ENCODE results near the gene INMT. TPM values are rescaled to one million over a fixed set of nuclear protein-coding genes. Genes with fewer than 3 reads are reported as not detected.

Gene INMT
- total and polyA plus RNA-seq, 4 donors: 0.84 to 130 (median 28.6) TPM

- Histone ChIP-seq H3K4me3 (ENCODE audit: low read depth in 1 of 3, low read length in 3 of 3) (no peak overlapping the region), H3K27ac (ENCODE audit: low read depth in 1 of 2, low read length in 2 of 2) (no peak overlapping the region), H3K27me3 (ENCODE audit: control insufficient read depth in 4 of 4, insufficient read depth in 4 of 4, low read length in 3 of 4) (no peaks in the 10 kb centered on the region), H3K4me1 (ENCODE audit: control insufficient read depth in 4 of 4, insufficient read depth in 4 of 4, low read length in 3 of 4) (no peaks in the 10 kb centered on the region), H3K36me3 (ENCODE audit: control insufficient read depth in 4 of 4, insufficient read depth in 3 of 4, low read depth in 1 of 4, low read length in 3 of 4) (no peaks in the 10 kb centered on the region), H3K9me3 (ENCODE audit: control insufficient read depth in 4 of 4, low read length in 3 of 4) (no peaks in the 10 kb centered on the region), H3K9ac (ENCODE audit: low read depth in 1 of 2, low read length in 2 of 2) (no peak overlapping the region)
- no peak for DNase-seq (ENCODE audit: low spot score)
- TF ChIP-seq, protein P1, sequence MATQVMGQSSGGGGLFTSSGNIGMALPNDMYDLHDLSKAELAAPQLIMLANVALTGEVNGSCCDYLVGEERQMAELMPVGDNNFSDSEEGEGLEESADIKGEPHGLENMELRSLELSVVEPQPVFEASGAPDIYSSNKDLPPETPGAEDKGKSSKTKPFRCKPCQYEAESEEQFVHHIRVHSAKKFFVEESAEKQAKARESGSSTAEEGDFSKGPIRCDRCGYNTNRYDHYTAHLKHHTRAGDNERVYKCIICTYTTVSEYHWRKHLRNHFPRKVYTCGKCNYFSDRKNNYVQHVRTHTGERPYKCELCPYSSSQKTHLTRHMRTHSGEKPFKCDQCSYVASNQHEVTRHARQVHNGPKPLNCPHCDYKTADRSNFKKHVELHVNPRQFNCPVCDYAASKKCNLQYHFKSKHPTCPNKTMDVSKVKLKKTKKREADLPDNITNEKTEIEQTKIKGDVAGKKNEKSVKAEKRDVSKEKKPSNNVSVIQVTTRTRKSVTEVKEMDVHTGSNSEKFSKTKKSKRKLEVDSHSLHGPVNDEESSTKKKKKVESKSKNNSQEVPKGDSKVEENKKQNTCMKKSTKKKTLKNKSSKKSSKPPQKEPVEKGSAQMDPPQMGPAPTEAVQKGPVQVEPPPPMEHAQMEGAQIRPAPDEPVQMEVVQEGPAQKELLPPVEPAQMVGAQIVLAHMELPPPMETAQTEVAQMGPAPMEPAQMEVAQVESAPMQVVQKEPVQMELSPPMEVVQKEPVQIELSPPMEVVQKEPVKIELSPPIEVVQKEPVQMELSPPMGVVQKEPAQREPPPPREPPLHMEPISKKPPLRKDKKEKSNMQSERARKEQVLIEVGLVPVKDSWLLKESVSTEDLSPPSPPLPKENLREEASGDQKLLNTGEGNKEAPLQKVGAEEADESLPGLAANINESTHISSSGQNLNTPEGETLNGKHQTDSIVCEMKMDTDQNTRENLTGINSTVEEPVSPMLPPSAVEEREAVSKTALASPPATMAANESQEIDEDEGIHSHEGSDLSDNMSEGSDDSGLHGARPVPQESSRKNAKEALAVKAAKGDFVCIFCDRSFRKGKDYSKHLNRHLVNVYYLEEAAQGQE (IDR thresholded peaks at IDR 0.05): no peak
- TF ChIP-seq ATF3 (IDR thresholded peaks at IDR 0.05): no peak
- 94% methylated on average over 6 of the region's 6 CpGs for WGBS
Observed at GRCh38 chr7:30733216-30733615, 18.7 kb upstream of the INMT start.

DNA sequence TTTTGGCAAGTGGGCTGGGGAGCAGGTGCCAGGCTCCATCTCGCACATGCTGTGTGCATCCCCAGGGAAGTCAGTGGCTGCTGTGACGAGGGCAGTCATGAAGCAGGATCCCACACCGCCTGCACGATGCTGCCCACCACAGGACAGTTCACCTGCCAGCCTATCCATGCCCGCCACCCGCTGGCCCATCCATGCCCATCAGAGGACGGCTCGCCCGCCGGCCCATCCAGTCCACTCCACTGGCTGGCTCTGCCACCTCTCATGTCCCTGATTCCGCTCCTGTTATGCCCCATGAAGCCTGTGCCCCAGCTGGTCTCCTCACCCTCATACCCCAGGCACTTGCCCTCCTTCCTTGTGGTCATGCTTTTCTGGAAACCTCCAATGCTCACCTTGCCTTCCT, 18.2 kb upstream of the INMT start:
- 96% methylated on average over 11 of the region's 11 CpGs for WGBS

GRCh38 chr7:30734497-30734896, 17.4 kb upstream of the INMT start:
- no peak for DNase-seq (ENCODE audit: low spot score)

More for the DNA sequence above, 18.2 kb upstream of the INMT start:
- Histone ChIP-seq H3K36me3 (ENCODE audit: control insufficient read depth in 4 of 4, insufficient read depth in 3 of 4, low read depth in 1 of 4, low read length in 3 of 4) (no peaks in the 10 kb centered on the region), H3K4me1 (ENCODE audit: control insufficient read depth in 4 of 4, insufficient read depth in 4 of 4, low read length in 3 of 4) (no peaks in the 10 kb centered on the region), H3K27ac (ENCODE audit: low read depth in 1 of 2, low read length in 2 of 2) (no peak overlapping the region), H3K4me3 (ENCODE audit: low read depth in 1 of 3, low read length in 3 of 3) (no peak overlapping the region), H3K9me3 (ENCODE audit: control insufficient read depth in 4 of 4, low read length in 3 of 4) (no peaks in the 10 kb centered on the region), H3K27me3 (ENCODE audit: control insufficient read depth in 4 of 4, insufficient read depth in 4 of 4, low read length in 3 of 4) (no peaks in the 10 kb centered on the region), H3K9ac (ENCODE audit: low read depth in 1 of 2, low read length in 2 of 2) (no peak overlapping the region)
- TF ChIP-seq GABPA (IDR thresholded peaks at IDR 0.05 in 1 of 2, conservative IDR thresholded peaks at IDR 0.05 in 1 of 2): no peak
- DNase-seq (ENCODE audit: low spot score): no peak

More at GRCh38 chr7:30734497-30734896, 17.4 kb upstream of the INMT start:
- Histone ChIP-seq H3K9me3 (ENCODE audit: control insufficient read depth in 4 of 4, low read length in 3 of 4) (no peaks in the 10 kb centered on the region), H3K4me1 (ENCODE audit: control insufficient read depth in 4 of 4, insufficient read depth in 4 of 4, low read length in 3 of 4) (no peaks in the 10 kb centered on the region), H3K36me3 (ENCODE audit: control insufficient read depth in 4 of 4, insufficient read depth in 3 of 4, low read depth in 1 of 4, low read length in 3 of 4) (no peaks in the 10 kb centered on the region), H3K27me3 (ENCODE audit: control insufficient read depth in 4 of 4, insufficient read depth in 4 of 4, low read length in 3 of 4) (no peaks in the 10 kb centered on the region), H3K4me3 (ENCODE audit: low read depth in 1 of 3, low read length in 3 of 3) (no peak overlapping the region), H3K27ac (ENCODE audit: low read depth in 1 of 2, low read length in 2 of 2) (no peak overlapping the region), H3K9ac (ENCODE audit: low read depth in 1 of 2, low read length in 2 of 2) (no peak overlapping the region)
- WGBS: 80% methylated on average over 7 of the region's 7 CpGs
- TF ChIP-seq JUND (IDR thresholded peaks at IDR 0.05): no peak
- TF ChIP-seq GABPA (IDR thresholded peaks at IDR 0.05 in 1 of 2, conservative IDR thresholded peaks at IDR 0.05 in 1 of 2): no peak
- no peak for TF ChIP-seq CTCF (IDR thresholded peaks at IDR 0.05; ENCODE audit: low read depth, low read length, missing input control)
- no peak for TF ChIP-seq HNF4A (conservative IDR thresholded peaks at IDR 0.05)
- no peak for TF ChIP-seq HNF4G (IDR thresholded peaks at IDR 0.05)
- TF ChIP-seq EGR1 (IDR thresholded peaks at IDR 0.05; ENCODE audit: low read depth in 2 of 2): no peak
- no peak for TF ChIP-seq RAD21 (IDR thresholded peaks at IDR 0.05)
- no peak for TF ChIP-seq SP1 (IDR thresholded peaks at IDR 0.05)
- TF ChIP-seq FOXA2 (IDR thresholded peaks at IDR 0.05): no peak
